DND-41 (cell line): ENCODE data around the gene SMIM21.

Source experiments
- ATAC-seq: fragments of 200-7000 bp; cut with Tn5 transposase; 3 replicates; pipeline ENCODE4 v1.9.1; 2021; ENCODE audit warnings: low read depth; ENCODE audit not compliant: insufficient read depth
- DNase-seq: peaks from one replicate; pipeline ENCODE4 v3.0.0-alpha.2; 2020
- H2AFZ ChIP-seq: 2 replicates; pipeline ENCODE4 v1.6.0; 2012; ENCODE audit warnings: low read depth, low read length
- H3K27ac ChIP-seq: 2 replicates; pipeline ENCODE4 v1.5.1; 2012; ENCODE audit warnings: low read length, inconsistent platforms
- H3K27me3 ChIP-seq: fragments of 200-600 bp; sonication (generic); 2 replicates; pipeline ENCODE4 v1.6.0; 2012; ENCODE audit warnings: low read length, mild to moderate bottlenecking, inconsistent platforms; ENCODE audit not compliant: insufficient read depth, poor library complexity
- H3K36me3 ChIP-seq: 2 replicates; pipeline ENCODE4 v1.5.1; 2012; ENCODE audit warnings: low read length, inconsistent platforms; ENCODE audit not compliant: insufficient read depth
- H3K4me1 ChIP-seq: 2 replicates; pipeline ENCODE4 v1.5.1; 2012; ENCODE audit warnings: mild to moderate bottlenecking, low read length; ENCODE audit not compliant: insufficient read depth
- H3K4me2 ChIP-seq: 2 replicates; pipeline ENCODE4 v1.6.0; 2012; ENCODE audit warnings: mild to moderate bottlenecking, moderate library complexity, low read length, inconsistent platforms; ENCODE audit not compliant: insufficient read depth
- H3K4me3 ChIP-seq, 2 experiments: fragments of 200-600 bp in 1 of 2; shearing (Covaris generic) in 1 of 2; 2 replicates each; pipeline ENCODE4 v1.5.1; 2012 to 2016; ENCODE audit warnings: inconsistent platforms in 2 of 2, low read length in 2 of 2, mild to moderate bottlenecking in 2 of 2, low read depth in 1 of 2, moderate library complexity in 1 of 2
- H3K79me2 ChIP-seq: 2 replicates; pipeline ENCODE4 v1.6.0; 2012; ENCODE audit warnings: low read length, inconsistent platforms; ENCODE audit not compliant: insufficient read depth
- H3K9ac ChIP-seq: 2 replicates; pipeline ENCODE4 v1.6.0; 2012; ENCODE audit warnings: low read depth, mild to moderate bottlenecking, inconsistent platforms, low read length, moderate library complexity
- H3K9me3 ChIP-seq: 2 replicates; pipeline ENCODE4 v1.5.1; 2012; ENCODE audit warnings: low read length, moderate library complexity, mild to moderate bottlenecking, inconsistent platforms; ENCODE audit not compliant: insufficient read depth, severe bottlenecking
- H4K20me1 ChIP-seq: 2 replicates; pipeline ENCODE4 v1.6.0; 2012; ENCODE audit warnings: low read length; ENCODE audit not compliant: insufficient read depth
- CTCF ChIP-seq: IDR thresholded peaks from 2 replicates; pipeline ENCODE4 v1.5.1; 2012; ENCODE audit warnings: borderline replicate concordance, low read length, moderate library complexity, mild to moderate bottlenecking; ENCODE audit not compliant: poor library complexity, severe bottlenecking; ENCODE audit errors: extremely low read depth
- EZH2 ChIP-seq: IDR thresholded peaks from 3 replicates; pipeline ENCODE4 v1.6.1; 2012; ENCODE audit warnings: borderline replicate concordance, low read depth, mild to moderate bottlenecking, moderate library complexity, low read length, inconsistent platforms; ENCODE audit not compliant: severe bottlenecking

SMIM21 gene

GRCh38 chr18:75391279-75392225, 36.0 kb downstream of the SMIM21 start:
- DNase-seq (no peak), ATAC-seq (no peak)
- Histone ChIP-seq H3K9ac (no peak overlapping the region), H3K4me3 (no peak overlapping the region), H4K20me1 (no peaks in the 10 kb centered on the region), H3K27me3 (peaks cover 5% of the 10 kb centered on the region), H3K36me3 (no peaks in the 10 kb centered on the region), H3K9me3 (no peaks in the 10 kb centered on the region), H3K79me2 (no peaks in the 10 kb centered on the region), H2AFZ (no peak overlapping the region; the same call in 1 of the 2 replicates), H3K4me1 (no peaks in the 10 kb centered on the region), H3K4me2 (no peak overlapping the region), H3K27ac (no peak overlapping the region)
- no peak for TF ChIP-seq EZH2
- no peak for TF ChIP-seq CTCF

DNA sequence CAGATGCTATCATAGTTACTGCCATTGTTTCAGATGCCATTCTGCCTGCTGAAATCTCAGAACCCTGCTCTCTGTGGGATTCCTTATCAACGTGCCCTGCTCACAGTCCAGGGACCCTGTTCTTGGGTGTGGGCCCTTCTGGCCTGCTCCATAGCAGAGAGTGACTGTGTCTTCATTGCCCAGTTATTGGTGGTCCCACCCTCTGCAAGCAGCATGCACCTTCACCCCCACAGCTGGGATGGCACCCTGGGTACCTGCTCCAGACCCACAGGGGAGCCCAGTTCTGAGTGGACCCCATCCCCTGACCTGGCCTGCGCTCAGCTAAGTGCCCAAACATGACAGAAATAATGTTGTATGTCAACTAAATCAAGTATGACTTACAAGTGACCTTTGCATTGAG, 36.6 kb downstream of the SMIM21 start:
- Histone ChIP-seq H3K4me3 (no peak overlapping the region), H2AFZ (no peak overlapping the region), H3K27ac (no peak overlapping the region), H3K36me3 (no peaks in the 10 kb centered on the region), H4K20me1 (no peaks in the 10 kb centered on the region), H3K4me2 (no peak overlapping the region), H3K27me3 (peaks cover 5% of the 10 kb centered on the region), H3K4me1 (no peaks in the 10 kb centered on the region), H3K9ac (no peak overlapping the region), H3K9me3 (no peaks in the 10 kb centered on the region), H3K79me2 (no peaks in the 10 kb centered on the region)
- ATAC-seq (no peak), DNase-seq (no peak)
- no peak for TF ChIP-seq CTCF
- no peak for TF ChIP-seq EZH2

DNA sequence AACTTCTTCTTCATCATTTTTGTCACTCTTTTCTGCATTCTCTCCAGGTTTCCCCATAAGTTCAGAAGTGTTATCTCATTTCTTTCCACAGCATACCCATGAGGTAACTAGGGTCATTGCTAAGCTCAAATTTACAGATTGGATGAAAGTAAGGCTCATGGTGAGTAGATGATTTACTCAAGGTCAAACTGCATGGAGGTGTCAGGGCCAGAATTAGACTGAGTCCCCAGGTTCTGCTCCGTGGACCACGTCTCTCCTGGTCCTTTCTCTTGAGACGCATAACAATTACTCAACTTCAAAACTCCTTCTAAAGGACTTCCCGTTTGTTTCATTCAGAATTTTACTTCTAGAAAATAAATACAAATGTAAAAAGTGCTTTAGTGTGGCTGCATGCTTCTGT, 43.4 kb downstream of the SMIM21 start:
- Histone ChIP-seq H3K27me3 (no peaks in the 10 kb centered on the region), H2AFZ (no peak overlapping the region), H3K79me2 (no peaks in the 10 kb centered on the region), H3K4me3 (no peak overlapping the region), H4K20me1 (no peaks in the 10 kb centered on the region), H3K36me3 (no peaks in the 10 kb centered on the region), H3K27ac (no peak overlapping the region), H3K4me1 (no peaks in the 10 kb centered on the region), H3K9me3 (no peaks in the 10 kb centered on the region), H3K4me2 (no peak overlapping the region), H3K9ac (no peak overlapping the region)
- DNase-seq (no peak), ATAC-seq (no peak)
- no peak for TF ChIP-seq EZH2
- no peak for TF ChIP-seq CTCF
